GM23338 (cell line): ENCODE measurements around the gene IGFBP5.

Experiments
- CREB1 ChIP-seq: fragments of 250-450 bp; sonication (Bioruptor Pico); IDR thresholded peaks from 2 replicates; pipeline ENCODE4 v1.5.0; 2020; ENCODE audit warnings: low read depth, mild to moderate bottlenecking, moderate library complexity
- EZH2 ChIP-seq: fragments of 200-600 bp; sonication (generic); IDR thresholded peaks from one replicate; pipeline ENCODE4 v1.8.0; 2017; ENCODE audit warnings: antibody characterized with exemption, mild to moderate bottlenecking, low read depth; ENCODE audit not compliant: unreplicated experiment
- EZH2phosphoT487 ChIP-seq: fragments of 200-600 bp; sonication (generic); IDR thresholded peaks from one replicate; pipeline ENCODE4 v1.8.1; 2018; ENCODE audit warnings: antibody characterized with exemption; ENCODE audit not compliant: unreplicated experiment
- POLR2AphosphoS5 ChIP-seq: IDR thresholded peaks from 2 replicates; pipeline ENCODE4 v1.6.1; 2016; ENCODE audit warnings: antibody characterized with exemption, low read depth
- TF ChIP-seq, protein P1 (sequence below), 2 experiments: fragments of 200-600 bp in 1 of 2; sonication (generic) in 1 of 2; conservative IDR thresholded peaks; 2 replicates each; pipeline versions ENCODE4 v1.5.1 to v1.6.1; 2016 to 2017; ENCODE audit warnings: antibody characterized with exemption in 2 of 2, low read depth in 2 of 2, mild to moderate bottlenecking in 2 of 2, moderate library complexity in 1 of 2
- TF ChIP-seq, protein P2 (sequence below): IDR thresholded peaks from one replicate; pipeline ENCODE4 v1.6.1; 2018; ENCODE audit warnings: antibody characterized with exemption; ENCODE audit not compliant: unreplicated experiment

DNA sequence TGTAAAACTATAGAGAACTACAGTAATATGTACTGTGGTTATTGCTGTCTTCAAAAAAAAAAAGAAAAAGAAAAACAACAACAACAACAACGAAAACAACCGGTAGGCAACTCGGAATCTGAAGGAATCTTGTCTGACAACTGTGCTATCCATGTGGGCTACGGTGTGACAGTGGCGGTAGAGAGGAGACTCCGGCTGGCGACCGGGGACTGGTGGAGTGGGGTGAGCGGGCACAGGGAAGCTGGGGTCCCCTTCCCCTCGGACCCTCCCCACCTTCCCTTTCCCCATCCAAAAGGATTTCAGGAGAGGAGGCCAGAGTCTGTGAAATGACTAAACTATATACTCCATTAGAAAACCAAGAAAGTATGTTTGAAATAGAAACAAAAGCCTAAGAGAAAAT lies 22.9 kb downstream of the IGFBP5 start:
- TF ChIP-seq EZH2 (no peak), EZH2phosphoT487 (no peak), CREB1 (CRISPR knock-in tag) (no peak), POLR2AphosphoS5 (no peak)
- TF ChIP-seq, protein P1, sequence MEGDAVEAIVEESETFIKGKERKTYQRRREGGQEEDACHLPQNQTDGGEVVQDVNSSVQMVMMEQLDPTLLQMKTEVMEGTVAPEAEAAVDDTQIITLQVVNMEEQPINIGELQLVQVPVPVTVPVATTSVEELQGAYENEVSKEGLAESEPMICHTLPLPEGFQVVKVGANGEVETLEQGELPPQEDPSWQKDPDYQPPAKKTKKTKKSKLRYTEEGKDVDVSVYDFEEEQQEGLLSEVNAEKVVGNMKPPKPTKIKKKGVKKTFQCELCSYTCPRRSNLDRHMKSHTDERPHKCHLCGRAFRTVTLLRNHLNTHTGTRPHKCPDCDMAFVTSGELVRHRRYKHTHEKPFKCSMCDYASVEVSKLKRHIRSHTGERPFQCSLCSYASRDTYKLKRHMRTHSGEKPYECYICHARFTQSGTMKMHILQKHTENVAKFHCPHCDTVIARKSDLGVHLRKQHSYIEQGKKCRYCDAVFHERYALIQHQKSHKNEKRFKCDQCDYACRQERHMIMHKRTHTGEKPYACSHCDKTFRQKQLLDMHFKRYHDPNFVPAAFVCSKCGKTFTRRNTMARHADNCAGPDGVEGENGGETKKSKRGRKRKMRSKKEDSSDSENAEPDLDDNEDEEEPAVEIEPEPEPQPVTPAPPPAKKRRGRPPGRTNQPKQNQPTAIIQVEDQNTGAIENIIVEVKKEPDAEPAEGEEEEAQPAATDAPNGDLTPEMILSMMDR (conservative IDR thresholded peaks at IDR 0.05; ENCODE audit: low read depth in 2 of 2), result no peak
- TF ChIP-seq, protein P2, sequence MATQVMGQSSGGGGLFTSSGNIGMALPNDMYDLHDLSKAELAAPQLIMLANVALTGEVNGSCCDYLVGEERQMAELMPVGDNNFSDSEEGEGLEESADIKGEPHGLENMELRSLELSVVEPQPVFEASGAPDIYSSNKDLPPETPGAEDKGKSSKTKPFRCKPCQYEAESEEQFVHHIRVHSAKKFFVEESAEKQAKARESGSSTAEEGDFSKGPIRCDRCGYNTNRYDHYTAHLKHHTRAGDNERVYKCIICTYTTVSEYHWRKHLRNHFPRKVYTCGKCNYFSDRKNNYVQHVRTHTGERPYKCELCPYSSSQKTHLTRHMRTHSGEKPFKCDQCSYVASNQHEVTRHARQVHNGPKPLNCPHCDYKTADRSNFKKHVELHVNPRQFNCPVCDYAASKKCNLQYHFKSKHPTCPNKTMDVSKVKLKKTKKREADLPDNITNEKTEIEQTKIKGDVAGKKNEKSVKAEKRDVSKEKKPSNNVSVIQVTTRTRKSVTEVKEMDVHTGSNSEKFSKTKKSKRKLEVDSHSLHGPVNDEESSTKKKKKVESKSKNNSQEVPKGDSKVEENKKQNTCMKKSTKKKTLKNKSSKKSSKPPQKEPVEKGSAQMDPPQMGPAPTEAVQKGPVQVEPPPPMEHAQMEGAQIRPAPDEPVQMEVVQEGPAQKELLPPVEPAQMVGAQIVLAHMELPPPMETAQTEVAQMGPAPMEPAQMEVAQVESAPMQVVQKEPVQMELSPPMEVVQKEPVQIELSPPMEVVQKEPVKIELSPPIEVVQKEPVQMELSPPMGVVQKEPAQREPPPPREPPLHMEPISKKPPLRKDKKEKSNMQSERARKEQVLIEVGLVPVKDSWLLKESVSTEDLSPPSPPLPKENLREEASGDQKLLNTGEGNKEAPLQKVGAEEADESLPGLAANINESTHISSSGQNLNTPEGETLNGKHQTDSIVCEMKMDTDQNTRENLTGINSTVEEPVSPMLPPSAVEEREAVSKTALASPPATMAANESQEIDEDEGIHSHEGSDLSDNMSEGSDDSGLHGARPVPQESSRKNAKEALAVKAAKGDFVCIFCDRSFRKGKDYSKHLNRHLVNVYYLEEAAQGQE, result no peak
